Tibial nerve (tissue), 4 donors: ENCODE results near the gene GRPEL1. TPM values are rescaled to one million over a fixed set of nuclear protein-coding genes. Genes with fewer than 3 reads are reported as not detected.

Experiments used
- DNase-seq, 2 donors: peaks; one replicate each; pipeline ENCODE4 v3.0.0-alpha.2; 2019; ENCODE audit warnings: low spot score in 2 of 2
- H3K27ac ChIP-seq, 4 donors: fragments of 200-600 bp; sonication (generic) in 3 of 4; one replicate each; pipeline ENCODE4 v1.5.1; 2017 to 2019; ENCODE audit warnings: mild to moderate bottlenecking in 1 of 4
- H3K27me3 ChIP-seq, 2 donors: fragments of 200-600 bp; sonication (generic) in 1 of 2; one replicate each; pipeline versions ENCODE4 v1.5.1 to v1.6.0; 2017 to 2019
- H3K36me3 ChIP-seq, 3 donors: fragments of 200-600 bp; sonication (generic); one replicate each; pipeline ENCODE4 v1.5.1; 2018 to 2019
- H3K4me1 ChIP-seq, 4 donors: fragments of 200-600 bp; sonication (generic) in 3 of 4; one replicate each; pipeline ENCODE4 v1.5.1; 2017 to 2019
- H3K4me3 ChIP-seq, 4 donors: fragments of 200-600 bp; sonication (generic) in 3 of 4; one replicate each; pipeline ENCODE4 v1.5.1; 2017 to 2019; ENCODE audit warnings: mild to moderate bottlenecking in 1 of 4, moderate library complexity in 1 of 4
- H3K9me3 ChIP-seq, 4 donors: fragments of 200-600 bp; sonication (generic) in 3 of 4; one replicate each; pipeline ENCODE4 v1.5.1; 2017 to 2019
- EP300 ChIP-seq, 2 donors: sonication (generic); formaldehyde crosslinking; IDR thresholded peaks; one replicate each; pipeline ENCODE4 v1.6.1; 2017; ENCODE audit warnings: antibody characterized with exemption in 2 of 2, mild to moderate bottlenecking in 1 of 2
- POLR2A ChIP-seq, 2 donors: fragments of 450-650 bp; IDR thresholded peaks; one replicate each; pipeline ENCODE4 v1.6.1; 2017; ENCODE audit warnings: antibody characterized with exemption in 2 of 2, mild to moderate bottlenecking in 2 of 2, moderate library complexity in 2 of 2
- WGBS, 2 donors: methylation state at CpG; one replicate each; pipeline ENCODE4 v1.1.5; 2018; 5-methylcytosine and 5-hydroxymethylcytosine counted together
- total RNA-seq, 4 donors: library from RNA; depleted of rRNA; stranded (reverse); fragments of >200 nt; gene quantifications; one replicate each; pipeline ENCODE4 v1.1.0, GENCODE V29; 2016
- TF ChIP-seq, protein P1 (sequence below), 5 experiments: fragments of 200-600 bp in 3 of 5; fragments of 450-650 bp in 2 of 5; sonication (generic) in 3 of 5; IDR thresholded peaks; one replicate each; pipeline ENCODE4 v1.5.1; 2016 to 2019; ENCODE audit warnings: antibody characterized with exemption in 5 of 5, mild to moderate bottlenecking in 3 of 5, moderate library complexity in 2 of 5

The GRPEL1 gene
- total RNA-seq, 4 donors from 2014 or later = 11.1 to 13.6 (median 13.3) TPM

DNA sequence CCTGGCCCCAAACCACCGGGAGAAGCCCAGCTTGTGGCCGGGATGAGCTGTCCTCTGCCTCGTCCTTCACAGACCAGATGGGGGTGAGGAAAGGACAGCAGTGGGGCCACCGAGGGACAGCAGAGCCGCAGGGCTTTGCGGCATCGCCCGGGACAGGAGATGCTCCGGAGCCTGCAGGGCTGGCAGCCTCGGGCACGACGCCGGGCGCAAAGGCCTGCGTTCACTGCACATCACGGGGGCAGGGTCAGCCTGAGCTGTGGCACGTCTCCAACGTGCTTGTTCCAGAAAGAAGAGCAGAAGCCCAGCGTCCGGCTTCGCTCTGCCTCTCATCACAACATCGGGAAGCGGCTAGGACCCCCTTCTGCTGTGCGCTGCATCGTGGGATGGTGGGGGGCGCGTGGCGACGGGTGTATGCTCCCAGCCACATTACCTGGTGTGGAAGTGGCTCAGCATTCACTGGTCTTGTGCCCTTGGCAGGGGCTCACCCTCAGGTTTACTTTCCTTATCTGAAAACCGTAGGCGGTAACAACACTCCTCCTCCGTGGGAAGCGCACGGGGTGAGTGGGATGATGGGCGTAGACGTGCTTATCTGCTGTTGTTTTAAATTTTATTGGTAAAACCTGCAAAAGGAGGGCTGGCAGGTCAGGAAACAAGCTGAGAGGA, 17.3 kb downstream of the GRPEL1 start:
- peaks cover 0 to 45% (median 0%) of the 10 kb centered on the region in 3 donors for H3K36me3 ChIP-seq
- H3K9me3 ChIP-seq = no peaks in the 10 kb centered on the region
- WGBS, 2 donors = 90% methylated on average over 32 to 33 of the region's 36 CpGs
- no peaks in the 10 kb centered on the region for H3K27me3 ChIP-seq
- H3K4me3 ChIP-seq = no peak overlapping the region
- no peak for DNase-seq
- no peak for TF ChIP-seq POLR2A (IDR thresholded peaks at IDR 0.05)
- no peak for TF ChIP-seq EP300 (IDR thresholded peaks at IDR 0.05)
- TF ChIP-seq, protein P1, sequence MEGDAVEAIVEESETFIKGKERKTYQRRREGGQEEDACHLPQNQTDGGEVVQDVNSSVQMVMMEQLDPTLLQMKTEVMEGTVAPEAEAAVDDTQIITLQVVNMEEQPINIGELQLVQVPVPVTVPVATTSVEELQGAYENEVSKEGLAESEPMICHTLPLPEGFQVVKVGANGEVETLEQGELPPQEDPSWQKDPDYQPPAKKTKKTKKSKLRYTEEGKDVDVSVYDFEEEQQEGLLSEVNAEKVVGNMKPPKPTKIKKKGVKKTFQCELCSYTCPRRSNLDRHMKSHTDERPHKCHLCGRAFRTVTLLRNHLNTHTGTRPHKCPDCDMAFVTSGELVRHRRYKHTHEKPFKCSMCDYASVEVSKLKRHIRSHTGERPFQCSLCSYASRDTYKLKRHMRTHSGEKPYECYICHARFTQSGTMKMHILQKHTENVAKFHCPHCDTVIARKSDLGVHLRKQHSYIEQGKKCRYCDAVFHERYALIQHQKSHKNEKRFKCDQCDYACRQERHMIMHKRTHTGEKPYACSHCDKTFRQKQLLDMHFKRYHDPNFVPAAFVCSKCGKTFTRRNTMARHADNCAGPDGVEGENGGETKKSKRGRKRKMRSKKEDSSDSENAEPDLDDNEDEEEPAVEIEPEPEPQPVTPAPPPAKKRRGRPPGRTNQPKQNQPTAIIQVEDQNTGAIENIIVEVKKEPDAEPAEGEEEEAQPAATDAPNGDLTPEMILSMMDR (IDR thresholded peaks at IDR 0.05) = no peak
- H3K27ac ChIP-seq = no peak overlapping the region
- peaks cover 0 to 56% (median 10%) of the 10 kb centered on the region in 4 donors for H3K4me1 ChIP-seq

DNA sequence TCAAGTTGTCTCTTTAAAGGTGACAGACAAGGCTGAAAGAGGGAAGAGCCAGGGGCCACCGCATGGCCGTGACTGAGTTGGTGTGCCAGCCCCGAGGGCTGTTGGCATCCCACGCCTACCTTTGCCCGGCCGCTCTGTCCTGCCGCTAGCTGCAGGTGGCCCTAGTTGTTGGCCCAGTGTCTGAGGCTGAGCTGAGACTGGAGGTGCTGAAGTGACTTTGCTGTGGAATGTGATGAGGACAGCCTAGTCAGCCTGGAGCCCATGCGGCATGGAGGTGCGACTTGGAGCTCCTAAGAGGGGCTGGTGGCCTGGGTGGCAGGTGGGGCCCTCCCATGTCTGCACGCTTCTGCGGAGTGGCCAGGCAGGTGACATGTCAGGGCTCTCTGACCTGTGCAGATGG, 18.1 kb downstream of the GRPEL1 start:
- DNase-seq = no peak
- no peaks in the 10 kb centered on the region for H3K27me3 ChIP-seq
- 93 to 94% methylated on average over 9 to 11 of the region's 11 CpGs for WGBS, 2 donors
- H3K36me3 ChIP-seq = peaks cover 0 to 37% (median 0%) of the 10 kb centered on the region in 3 donors
- TF ChIP-seq, protein P1 (IDR thresholded peaks at IDR 0.05) = no peak
- TF ChIP-seq EP300 (IDR thresholded peaks at IDR 0.05) (no peak), POLR2A (IDR thresholded peaks at IDR 0.05) (no peak)
- peaks cover 0 to 65% (median 19%) of the 10 kb centered on the region in 4 donors for H3K4me1 ChIP-seq
- H3K9me3 ChIP-seq = no peaks in the 10 kb centered on the region
- no peak overlapping the region for H3K27ac ChIP-seq
- no peak overlapping the region for H3K4me3 ChIP-seq

DNA sequence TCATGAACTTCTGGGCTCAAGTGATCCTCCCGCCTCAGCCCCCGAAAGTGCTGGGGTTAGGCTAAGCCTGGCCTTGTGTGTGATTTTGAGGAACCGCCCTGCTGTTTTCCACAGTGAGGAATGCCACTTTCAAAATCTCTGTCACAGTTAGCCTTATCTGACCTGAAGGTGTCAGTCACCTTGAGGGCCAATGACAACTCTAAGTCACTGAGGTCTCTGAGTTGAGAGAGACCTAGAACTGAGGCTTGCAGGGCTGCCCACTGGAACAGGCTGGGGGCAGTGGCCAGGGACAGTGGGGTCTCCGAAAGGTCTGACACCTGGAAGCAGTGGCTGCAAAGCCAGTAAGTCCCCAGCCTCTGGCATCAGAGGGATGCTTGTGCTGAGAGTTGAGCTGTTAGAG, 18.6 kb downstream of the GRPEL1 start:
- TF ChIP-seq, protein P1 (IDR thresholded peaks at IDR 0.05) = no peak
- TF ChIP-seq POLR2A (IDR thresholded peaks at IDR 0.05) (no peak), EP300 (IDR thresholded peaks at IDR 0.05) (no peak)
- Histone ChIP-seq H3K27ac (no peak overlapping the region), H3K9me3 (no peaks in the 10 kb centered on the region), H3K27me3 (no peaks in the 10 kb centered on the region), H3K36me3 (peaks cover 0 to 32% (median 0%) of the 10 kb centered on the region in 3 donors), H3K4me1 (peaks cover 0 to 70% (median 22%) of the 10 kb centered on the region in 4 donors), H3K4me3 (no peak overlapping the region)
- no peak for DNase-seq
- 93% methylated on average over 4 of the region's 4 CpGs for WGBS, 2 donors

DNA sequence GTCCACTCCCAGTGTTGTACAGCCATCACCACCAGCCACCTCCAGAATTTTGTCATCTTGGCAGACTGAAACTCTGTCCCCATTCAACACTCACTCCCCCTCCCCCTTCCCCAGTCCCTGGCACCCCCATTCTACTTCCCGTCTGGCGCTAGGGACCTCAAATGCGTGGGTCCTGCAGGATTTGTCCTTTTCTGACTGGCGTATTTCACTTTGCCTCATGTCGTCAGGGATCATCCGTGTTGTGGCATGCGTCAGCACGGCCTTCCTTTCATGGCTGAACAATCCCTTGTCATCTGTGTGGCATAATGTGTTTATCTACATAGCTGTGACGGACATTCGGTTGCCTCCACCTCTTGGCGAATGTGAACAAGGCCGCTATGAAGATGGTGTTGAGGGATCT, 19.2 kb downstream of the GRPEL1 start:
- TF ChIP-seq, protein P1 (IDR thresholded peaks at IDR 0.05) = no peak
- TF ChIP-seq POLR2A (IDR thresholded peaks at IDR 0.05) (no peak), EP300 (IDR thresholded peaks at IDR 0.05) (no peak)
- Histone ChIP-seq H3K27me3 (no peaks in the 10 kb centered on the region), H3K36me3 (peaks cover 0 to 26% (median 0%) of the 10 kb centered on the region in 3 donors), H3K9me3 (no peaks in the 10 kb centered on the region), H3K4me1 (peaks cover 0 to 72% (median 22%) of the 10 kb centered on the region in 4 donors), H3K27ac (no peak overlapping the region), H3K4me3 (no peak overlapping the region)
- DNase-seq = no peak
- 88 to 93% methylated on average over 12 of the region's 12 CpGs for WGBS, 2 donors

DNA sequence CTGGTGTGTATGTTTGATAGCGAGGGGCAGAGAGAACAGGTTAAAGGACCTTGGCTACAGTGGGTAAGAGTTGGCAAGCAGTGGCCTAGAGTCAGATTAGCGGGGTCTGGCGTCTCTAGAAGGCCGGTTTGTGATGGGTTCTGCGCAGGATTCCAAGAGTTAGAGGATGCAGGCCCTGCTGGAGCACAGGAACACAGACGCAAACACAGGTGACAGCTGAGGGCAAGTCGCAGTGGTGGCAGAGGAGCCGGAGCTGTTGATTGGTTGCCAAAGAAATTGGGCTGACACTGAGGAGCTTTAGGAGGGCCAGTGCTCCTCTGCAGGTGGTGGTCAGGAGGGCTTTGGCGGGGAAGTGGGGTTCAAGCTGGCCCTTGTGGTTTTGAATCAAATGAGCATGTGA, 20.9 kb downstream of the GRPEL1 start:
- WGBS, 2 donors = 86 to 91% methylated on average over 9 of the region's 9 CpGs

More for the DNA sequence above, 20.9 kb downstream of the GRPEL1 start:
- Histone ChIP-seq H3K9me3 (no peaks in the 10 kb centered on the region), H3K4me3 (no peak overlapping the region), H3K36me3 (peaks cover 0 to 21% (median 0%) of the 10 kb centered on the region in 3 donors), H3K4me1 (peaks cover 0 to 63% (median 25%) of the 10 kb centered on the region in 4 donors), H3K27me3 (no peaks in the 10 kb centered on the region), H3K27ac (no peak overlapping the region)
- DNase-seq = no peak
- TF ChIP-seq, protein P1 (IDR thresholded peaks at IDR 0.05) = no peak
- TF ChIP-seq EP300 (IDR thresholded peaks at IDR 0.05) = no peak
